HFF-Myc (cell line): ENCODE data around the gene FAM185A.

ENCODE experiments used
- DNase-seq: peaks from one replicate; pipeline ENCODE4 v3.0.0-alpha.2; 2011; ENCODE audit warnings: low read depth; ENCODE audit errors: extremely low read depth
- H3K4me3 ChIP-seq: replicated peaks from 2 replicates; pipeline ENCODE4 v1.5.1; 2011; ENCODE audit warnings: low read depth, mild to moderate bottlenecking, control low read depth, low read length
- TF ChIP-seq, protein P1 (sequence below): IDR thresholded peaks from 2 replicates; pipeline ENCODE4 v1.5.1; 2012; ENCODE audit warnings: mild to moderate bottlenecking, low read depth, low read length, control low read depth; ENCODE audit errors: missing control alignments

FAM185A gene

DNA sequence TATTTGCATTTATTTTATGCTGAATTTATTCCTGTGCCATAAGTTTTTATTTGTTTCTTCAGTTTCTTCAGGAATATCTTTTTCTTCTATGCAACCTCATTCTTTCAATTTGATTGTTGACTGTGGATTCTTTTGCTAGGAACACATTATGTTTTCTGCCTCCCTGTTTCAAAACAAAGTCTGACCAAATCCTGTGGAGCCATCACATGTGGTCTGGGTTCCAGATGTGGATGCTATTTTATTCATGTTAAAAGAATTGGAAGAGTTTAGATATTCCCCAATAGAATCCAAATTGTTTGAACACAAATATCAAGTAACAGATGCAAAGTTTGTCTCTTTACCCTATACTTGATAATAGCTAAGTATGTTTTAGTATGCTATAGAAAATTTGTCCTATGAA lies 107.2 kb downstream of the FAM185A start:
- no peak for DNase-seq
- no peak overlapping the region for H3K4me3 ChIP-seq
- TF ChIP-seq, protein P1, sequence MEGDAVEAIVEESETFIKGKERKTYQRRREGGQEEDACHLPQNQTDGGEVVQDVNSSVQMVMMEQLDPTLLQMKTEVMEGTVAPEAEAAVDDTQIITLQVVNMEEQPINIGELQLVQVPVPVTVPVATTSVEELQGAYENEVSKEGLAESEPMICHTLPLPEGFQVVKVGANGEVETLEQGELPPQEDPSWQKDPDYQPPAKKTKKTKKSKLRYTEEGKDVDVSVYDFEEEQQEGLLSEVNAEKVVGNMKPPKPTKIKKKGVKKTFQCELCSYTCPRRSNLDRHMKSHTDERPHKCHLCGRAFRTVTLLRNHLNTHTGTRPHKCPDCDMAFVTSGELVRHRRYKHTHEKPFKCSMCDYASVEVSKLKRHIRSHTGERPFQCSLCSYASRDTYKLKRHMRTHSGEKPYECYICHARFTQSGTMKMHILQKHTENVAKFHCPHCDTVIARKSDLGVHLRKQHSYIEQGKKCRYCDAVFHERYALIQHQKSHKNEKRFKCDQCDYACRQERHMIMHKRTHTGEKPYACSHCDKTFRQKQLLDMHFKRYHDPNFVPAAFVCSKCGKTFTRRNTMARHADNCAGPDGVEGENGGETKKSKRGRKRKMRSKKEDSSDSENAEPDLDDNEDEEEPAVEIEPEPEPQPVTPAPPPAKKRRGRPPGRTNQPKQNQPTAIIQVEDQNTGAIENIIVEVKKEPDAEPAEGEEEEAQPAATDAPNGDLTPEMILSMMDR: no peak
